NCI-H1105 (cell line): ENCODE results near the gene ARL6IP4.

Source experiments
- DNase-seq: peaks from one replicate; lab custom pipeline; 2025; lab: John Stamatoyannopoulos, UW

Gene ARL6IP4

GRCh38 chr12:122978507-122978955 lies 1.9 kb upstream of the ARL6IP4 start:
- DNase-seq, result no peak

DNA sequence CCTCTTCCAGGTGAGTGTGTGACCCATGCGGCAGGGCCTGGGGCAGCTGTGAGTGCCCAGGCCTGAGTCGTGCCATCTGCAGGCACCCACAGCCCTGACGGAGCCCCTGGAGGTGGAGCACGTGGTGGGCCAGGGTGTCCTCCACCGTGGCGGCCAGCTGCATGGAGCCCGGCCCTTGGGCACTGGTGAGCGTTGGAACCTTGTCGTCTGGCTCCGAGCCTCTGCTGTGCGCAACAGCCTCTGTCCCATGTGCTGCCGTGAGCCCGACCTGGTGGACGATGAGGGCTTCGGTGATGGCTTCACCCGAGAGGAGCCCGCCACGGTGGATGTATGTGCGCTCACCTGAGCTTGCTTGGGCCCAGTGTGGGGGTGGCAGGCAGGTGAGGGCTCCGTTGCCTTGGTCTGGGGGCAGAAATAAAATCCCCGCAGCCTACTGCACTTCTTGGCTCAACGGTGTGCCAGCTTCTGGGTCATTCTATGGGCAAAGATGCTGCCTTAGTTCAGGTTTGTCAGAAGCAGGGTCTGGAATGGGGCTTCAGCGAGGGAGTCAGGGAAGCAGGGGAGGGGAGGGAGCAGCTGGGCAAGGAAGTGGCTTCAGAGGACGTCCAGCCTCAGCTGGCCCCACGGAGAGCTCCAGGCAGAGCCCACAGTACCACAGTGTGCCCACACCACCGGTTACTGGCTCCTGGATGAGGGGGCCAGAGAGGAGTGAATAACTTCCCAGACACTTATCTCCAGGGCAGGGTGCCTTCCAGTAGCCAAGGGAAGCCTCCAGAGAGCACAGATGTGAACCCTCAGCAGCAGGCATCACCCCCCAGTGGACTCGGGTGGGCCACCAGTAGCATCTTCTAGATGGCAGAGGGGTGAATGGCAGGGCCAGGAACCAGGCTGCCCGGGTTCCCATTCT lies 1.2 kb upstream of the ARL6IP4 start:
- no peak for DNase-seq

- no peak for DNase-seq
These were observed 636 bp upstream of the ARL6IP4 start for GRCh38 chr12:122979908-122980182.

GRCh38 chr12:122981036-122981471 lies 573 bp downstream of the ARL6IP4 start:
- no peak for DNase-seq

DNA sequence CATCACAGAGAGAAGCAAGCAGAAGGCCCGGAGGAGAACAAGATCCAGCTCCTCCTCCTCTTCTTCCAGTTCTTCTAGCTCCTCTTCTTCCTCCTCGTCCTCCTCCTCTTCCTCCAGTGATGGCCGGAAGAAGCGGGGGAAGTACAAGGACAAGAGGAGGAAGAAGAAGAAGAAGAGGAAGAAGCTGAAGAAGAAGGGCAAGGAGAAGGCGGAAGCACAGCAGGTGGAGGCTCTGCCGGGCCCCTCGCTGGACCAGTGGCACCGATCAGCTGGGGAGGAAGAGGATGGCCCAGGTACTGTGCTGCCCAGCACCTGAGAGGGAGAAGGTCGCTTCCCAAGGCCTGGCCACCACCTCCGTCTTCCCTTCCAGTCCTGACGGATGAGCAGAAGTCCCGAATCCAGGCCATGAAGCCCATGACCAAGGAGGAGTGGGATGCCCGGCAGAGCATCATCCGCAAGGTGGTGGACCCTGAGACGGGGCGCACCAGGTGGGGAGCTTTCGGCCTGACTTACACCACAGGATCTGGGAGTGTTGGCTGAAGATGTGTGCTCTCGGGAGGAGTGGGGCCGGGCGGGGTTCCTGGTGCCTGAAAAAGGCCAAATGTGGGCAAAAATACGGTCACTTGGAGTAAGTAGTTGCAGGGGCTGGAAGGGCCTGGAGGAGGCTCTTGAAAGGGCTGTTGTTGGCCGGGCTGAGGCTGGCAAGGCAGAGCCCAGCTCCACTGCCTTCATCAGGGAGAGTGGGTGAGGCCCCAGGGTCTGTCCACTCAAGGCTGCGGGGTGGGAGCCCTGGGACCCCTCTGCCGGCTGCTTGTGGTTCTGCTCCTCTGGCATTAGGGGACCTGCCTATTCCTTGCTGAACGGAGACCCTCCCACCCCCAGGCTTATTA lies 1.4 kb downstream of the ARL6IP4 start:
- DNase-seq, result no peak

- no peak for DNase-seq
These were observed 2.0 kb downstream of the ARL6IP4 start for GRCh38 chr12:122982477-122982815.

DNA sequence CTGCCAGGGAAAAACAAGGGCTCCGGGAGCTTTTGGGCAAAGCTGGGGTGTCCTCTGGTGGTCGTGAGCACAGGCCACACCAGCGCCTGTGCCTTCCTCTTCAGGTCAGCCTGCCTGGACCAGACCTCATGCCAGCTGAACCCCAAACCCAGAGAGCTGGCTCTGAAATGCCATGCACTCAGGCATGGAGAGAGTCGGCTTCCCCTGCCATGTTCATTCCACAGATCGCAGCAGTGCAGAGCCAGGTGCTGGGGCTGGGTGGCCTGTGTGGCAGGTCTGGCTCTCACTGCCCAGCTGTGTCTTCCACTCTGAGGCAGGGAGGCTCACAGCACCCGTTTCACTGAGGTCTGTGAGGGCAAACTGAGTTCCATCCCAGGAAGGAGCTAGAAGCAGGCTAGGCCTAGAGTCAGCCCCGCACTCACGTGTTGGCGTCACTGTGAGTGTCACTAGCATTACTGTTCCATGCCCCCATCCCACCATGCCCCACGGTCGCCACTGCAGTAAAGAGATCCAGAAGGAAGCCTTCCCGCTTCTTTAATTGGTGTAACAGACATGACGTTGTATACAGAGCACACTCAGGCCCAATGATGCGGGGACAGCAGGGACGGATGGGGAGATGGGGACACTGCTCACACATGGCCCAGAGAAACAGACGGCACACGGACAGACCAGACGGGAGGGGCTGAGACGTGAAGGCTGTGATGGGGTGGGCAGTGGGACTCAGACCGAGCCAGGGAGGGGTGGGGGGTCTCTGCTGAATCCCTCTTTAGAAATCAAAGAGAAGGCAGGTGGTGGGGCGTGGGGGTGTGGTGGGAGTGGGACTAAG lies 2.7 kb downstream of the ARL6IP4 start:
- no peak for DNase-seq

- no peak for DNase-seq
These were observed 3.5 kb downstream of the ARL6IP4 start for GRCh38 chr12:122983789-122984515.

- no peak for DNase-seq
These were observed 4.3 kb downstream of the ARL6IP4 start for GRCh38 chr12:122984612-122985337.

DNA sequence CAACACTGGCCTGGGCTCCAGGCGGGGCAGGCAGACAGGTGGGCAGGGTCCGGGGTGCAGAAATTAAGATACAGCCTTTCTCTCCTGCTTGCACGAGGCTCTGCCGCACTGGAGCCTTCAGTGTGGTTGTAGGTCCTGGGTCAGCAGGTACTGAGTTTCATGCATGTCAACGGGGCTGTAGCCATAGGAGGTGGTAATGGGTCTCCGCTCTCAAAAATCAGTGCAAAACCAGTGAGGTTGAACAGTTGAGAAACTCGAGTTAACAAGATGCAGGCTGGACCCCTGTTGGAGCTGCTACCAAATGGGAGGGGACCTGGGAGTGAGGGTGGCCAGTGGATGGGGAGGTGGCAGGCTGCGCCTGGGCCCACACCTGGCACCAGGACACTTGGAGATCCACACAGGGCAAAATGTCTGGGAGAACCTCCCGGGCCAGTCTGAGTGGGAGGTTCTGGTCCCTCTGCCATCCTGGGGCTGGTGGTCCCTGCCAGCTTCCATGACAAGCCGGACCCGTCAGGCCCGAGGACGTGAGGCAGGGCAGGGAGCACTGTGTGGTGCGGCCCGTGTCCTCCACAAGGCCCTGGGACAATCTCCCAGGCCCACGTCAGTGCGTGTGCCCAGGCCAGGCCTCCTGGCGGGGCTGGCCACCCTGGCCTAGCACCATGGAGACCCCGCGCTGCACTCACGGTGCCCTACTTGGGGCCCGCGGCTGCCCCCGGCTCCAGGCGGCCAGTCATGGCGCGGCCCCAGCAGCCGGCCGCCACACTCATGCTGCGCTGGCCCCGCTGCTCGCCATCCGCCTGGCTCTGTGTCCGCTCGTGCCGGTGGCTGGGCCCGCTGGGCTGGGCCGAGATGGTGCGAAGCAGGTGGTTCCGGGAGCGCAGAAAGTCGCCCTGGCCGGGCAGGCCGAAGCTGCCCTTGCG lies 5.1 kb downstream of the ARL6IP4 start:
- DNase-seq, result no peak

- no peak for DNase-seq
These were observed 5.9 kb downstream of the ARL6IP4 start for GRCh38 chr12:122986258-122986871.

DNA sequence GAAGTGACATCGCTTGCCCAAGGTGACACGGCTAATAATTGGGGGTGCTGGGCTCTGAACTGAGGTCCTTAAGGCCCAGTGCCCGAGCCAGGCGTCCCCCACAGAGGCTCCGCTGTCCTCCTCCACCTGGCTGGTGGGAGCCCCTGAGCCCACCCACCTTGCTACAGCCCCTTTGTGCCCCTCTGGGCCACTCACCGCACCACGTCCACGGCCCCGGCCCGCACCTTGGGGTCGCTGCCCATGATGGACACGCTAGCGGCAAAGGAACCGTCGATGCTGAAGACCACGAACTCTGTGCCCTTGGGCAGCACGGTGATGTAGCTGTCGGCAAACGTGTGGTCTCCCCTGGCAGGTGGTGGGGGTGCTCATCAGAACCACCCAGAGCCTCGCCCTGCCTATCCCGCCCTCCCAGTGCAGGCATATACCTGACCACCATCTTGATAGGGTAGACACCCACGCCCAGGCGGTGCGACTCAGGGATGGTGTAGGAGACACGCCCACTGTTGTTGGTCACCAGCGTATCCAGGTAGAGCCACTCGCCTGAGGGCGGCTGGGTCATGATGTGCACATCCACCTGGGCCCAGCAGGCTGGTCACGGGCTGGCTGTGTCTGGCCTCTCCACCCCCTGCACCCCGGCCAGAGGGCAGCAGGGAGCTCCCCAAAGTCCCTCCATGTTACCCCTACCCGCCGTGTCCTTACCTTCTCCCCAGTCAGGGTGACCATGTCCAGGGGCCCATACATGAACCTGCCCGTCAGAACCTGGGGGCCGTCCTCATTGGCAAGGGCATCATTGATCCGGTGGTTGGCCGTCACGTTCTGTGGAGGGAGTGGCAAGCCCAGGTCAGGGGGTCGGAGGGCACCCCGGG lies 6.8 kb downstream of the ARL6IP4 start:
- no peak for DNase-seq

GRCh38 chr12:122988036-122988435 lies 7.6 kb downstream of the ARL6IP4 start:
- DNase-seq, result no peak

- no peak for DNase-seq
These were observed 8.2 kb downstream of the ARL6IP4 start for GRCh38 chr12:122988612-122989212.

DNA sequence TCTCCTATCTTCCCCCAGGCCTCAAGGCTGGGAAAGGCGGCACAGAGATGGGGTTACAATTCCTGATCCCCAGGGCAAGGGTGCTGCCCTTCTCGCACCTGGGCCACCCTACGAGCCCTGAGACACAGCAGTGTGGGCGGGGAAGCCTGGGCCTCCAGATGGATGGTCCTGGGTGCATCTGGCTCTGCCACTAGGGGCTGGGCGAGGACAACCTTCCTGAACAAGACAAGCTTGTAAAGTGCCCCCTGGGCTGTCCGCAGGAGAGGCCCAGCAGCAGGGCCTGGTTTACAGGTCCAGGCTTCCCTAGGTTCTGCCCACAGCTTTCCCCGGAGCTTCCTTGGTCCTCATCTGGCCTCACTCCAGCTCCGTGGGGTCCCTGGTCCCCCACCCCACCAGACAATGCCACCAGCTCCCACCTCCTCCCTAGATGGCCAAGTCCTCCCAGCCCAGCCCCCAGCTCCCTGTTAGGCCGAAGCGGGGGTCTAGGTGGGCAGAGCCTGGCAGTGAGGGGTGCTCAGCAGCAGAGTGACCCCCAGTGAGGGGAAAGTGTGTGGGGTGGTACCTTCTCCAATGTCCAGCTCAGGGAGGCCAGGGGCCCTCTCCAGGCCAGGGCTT lies 8.9 kb downstream of the ARL6IP4 start:
- DNase-seq, result no peak

- DNase-seq, result no peak
These were observed 9.5 kb downstream of the ARL6IP4 start for GRCh38 chr12:122989874-122990419.

DNA sequence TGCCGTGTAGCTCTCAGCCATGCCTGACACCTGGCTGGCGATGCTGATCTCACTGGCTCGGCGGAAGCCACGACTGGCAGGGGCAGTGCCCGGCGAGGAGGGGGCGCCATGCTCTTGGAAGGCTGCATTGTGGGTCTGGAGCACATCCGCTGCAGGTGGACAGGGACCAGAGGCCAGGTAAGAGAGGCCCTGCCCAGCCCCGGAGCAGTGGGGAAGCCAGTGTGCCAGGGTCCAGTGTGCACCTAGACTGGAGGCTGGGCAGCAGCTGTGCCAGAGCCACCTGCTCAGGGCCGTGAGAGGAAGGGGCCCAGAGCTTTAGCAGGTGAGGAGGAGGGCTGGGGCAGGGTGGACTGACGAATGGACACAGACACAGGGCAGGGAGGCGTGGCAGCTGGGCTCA lies 10.1 kb downstream of the ARL6IP4 start:
- DNase-seq, result no peak
